COLO668 (cell line): ENCODE data around the gene GGCX.
A peak's percentile ranks its signal among the peaks of the same experiment; 100 is the strongest.
"Not testable (repeated sequence)": the region's sequence is repeated elsewhere in the genome, so short reads cannot be mapped to it uniquely, and the experiment has no call there.

Source experiments
- DNase-seq: peaks from one replicate; lab custom pipeline; 2025; ENCODE audit not compliant: unreplicated experiment; lab: John Stamatoyannopoulos, UW

GGCX gene

DNA sequence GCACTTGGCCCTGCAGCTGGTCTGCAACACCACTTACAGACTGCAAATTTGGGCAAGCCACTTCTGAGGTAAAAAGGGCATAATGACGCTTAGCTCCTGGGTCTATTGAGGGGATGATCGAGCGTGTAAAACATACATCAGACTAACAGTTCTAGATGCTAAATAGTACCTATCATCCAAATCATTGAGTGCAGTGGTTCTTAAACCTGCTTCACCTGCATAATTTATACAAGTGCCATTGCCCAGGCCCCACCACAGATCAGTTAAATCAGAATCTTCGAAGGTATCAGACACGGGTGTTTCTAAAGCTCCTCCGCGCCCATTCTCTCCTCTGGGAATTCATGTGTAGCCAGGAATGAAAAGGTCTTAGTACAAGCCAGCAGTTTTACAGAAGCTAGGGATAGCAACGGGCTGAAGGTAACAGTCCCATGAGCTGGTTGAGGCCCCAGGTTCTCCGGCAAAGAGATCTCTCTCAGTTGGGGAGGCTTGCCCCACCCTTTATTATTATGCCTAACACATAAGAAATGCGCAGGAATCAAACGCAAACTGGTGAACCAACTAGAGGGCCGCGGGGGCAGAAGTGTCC is 33.5 kb upstream of the GGCX start:
- DNase-seq = no peak

- no peak for DNase-seq
Observed at GRCh38 chr2:85593023-85593422, 31.7 kb upstream of the GGCX start.

- not testable (repeated sequence) for DNase-seq
Observed at GRCh38 chr2:85592299-85592698, 31.0 kb upstream of the GGCX start.

- no peak for DNase-seq
Observed at GRCh38 chr2:85591563-85591962, 30.3 kb upstream of the GGCX start.

- DNase-seq = no peak
Observed at GRCh38 chr2:85590950-85591349, 29.7 kb upstream of the GGCX start.

GRCh38 chr2:85589982-85590791 is 28.9 kb upstream of the GGCX start:
- DNase-seq = peak; percentile 29

DNA sequence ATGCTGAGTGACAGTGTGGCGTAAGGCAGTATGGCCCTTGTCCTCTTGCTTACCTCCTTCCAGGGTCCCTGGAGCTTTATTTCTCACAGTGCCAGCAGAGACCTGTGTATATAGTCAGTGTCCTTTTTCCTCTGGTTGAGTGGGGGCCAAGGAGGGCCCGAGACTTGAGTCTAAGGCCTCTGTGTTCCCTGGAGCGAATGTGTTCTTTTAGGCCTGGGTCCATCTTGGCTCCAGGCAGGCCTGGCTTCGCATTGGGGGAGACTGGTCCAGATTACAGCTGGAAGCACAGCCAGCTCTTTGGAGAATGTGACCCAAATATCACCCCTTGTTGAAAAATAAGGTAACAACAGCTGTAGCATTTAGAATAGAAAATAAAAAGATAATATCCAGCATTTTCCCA is 27.9 kb upstream of the GGCX start:
- DNase-seq = no peak

DNA sequence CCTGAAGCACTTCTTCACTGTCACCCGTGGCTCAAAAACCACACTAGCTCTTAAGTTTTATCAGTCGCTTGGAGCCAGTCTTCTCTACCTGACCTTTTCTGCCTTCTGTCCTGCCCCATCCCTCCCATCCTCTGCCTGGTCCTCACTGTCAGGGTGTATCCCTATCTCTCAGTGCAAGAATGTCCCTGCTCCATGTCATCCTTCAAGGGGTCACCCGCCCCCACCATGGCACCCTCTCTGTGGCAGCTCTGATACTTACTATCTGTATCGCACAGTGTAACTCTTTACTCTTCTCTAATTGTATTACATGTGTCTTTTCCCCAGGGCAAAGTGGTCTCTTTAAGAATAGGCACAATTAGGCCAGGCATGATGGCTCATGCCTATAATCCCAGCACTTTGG is 27.4 kb upstream of the GGCX start:
- DNase-seq = no peak

DNA sequence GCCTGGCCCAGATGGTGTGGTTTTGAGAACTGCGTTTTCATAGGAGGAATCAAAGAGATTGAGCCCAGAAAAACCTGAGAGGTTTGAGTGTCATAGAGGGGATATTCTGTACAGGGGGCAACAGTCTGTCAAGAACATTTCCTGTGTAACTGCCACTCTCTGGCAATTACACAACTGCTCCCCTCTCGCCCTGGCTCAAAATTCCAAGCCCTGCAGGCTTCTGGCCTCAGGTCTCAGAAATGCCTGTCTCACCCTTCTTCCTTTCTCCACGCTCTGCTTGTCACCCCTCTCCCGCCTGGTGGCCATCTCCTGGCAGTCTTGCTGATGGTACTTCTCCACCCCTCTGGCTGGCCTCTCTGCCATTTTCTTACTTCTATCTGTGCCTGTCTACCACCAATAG is 26.9 kb upstream of the GGCX start:
- DNase-seq = no peak

DNA sequence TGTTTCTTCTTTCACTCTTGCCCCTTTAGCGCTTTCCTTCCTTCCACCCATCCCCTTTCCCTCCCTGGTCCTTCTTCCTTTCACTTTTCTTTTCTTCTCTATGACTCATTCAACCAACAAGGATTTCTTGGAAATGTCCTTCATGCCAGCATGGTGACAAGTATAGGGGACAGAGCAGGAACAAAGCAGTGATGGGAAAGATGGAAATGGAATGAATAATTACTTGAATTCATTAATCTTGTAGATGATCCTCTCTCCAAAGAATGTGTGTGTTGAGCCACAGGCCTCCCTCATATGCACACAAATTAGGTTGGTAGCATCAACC is 24.4 kb upstream of the GGCX start:
- DNase-seq = no peak

- DNase-seq = no peak
Observed at GRCh38 chr2:85584857-85585780, 23.8 kb upstream of the GGCX start.

GRCh38 chr2:85584354-85584856 is 23.1 kb upstream of the GGCX start, which contains the start of gene VAMP5:
Gene VAMP5, plus strand, starts transcription at chr2:85584431. Its CDS starts 60 bp downstream, at chr2:85584491.
- no peak for DNase-seq

DNA sequence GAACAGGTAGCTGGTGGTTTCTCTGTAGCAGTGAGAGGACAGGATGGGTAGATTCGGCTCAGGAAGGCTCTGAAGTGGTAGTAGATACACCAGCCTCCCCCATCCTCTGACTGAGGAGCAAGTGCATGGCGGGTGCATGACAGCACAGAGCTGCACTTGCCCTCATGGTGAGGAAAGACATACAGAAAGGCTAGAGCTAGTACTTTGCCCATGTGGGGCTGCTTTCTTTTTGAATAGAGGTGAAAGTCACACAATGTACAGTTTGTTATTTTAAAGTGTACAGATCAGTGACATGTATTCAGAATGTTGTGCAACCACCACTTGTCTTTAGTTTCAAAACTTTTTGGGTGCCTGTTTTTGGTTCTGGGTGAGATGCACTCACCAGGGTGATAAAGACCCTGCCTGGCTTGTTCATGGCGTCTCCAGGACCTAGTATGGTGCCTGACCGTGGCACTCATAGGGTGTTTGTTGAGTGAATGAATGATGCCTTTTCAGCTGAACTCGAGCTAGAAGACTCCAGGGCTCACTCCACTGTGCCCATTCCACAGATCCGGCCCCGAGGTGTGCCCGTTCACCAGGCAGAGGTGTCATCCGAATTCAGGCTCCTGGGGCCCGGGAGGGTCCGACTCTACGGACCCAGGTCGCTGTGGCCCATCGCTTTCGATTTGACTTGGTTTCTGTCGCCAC is 22.5 kb upstream of the GGCX start:
- no peak for DNase-seq

GRCh38 chr2:85582492-85582891 is 21.2 kb upstream of the GGCX start:
- no peak for DNase-seq

GRCh38 chr2:85580206-85580605 is 18.9 kb upstream of the GGCX start:
- DNase-seq = no peak

GRCh38 chr2:85579266-85579935 is 18.1 kb upstream of the GGCX start:
- DNase-seq = no peak

GRCh38 chr2:85578243-85579180 is 17.2 kb upstream of the GGCX start:
- peak; percentile 21 for DNase-seq

DNA sequence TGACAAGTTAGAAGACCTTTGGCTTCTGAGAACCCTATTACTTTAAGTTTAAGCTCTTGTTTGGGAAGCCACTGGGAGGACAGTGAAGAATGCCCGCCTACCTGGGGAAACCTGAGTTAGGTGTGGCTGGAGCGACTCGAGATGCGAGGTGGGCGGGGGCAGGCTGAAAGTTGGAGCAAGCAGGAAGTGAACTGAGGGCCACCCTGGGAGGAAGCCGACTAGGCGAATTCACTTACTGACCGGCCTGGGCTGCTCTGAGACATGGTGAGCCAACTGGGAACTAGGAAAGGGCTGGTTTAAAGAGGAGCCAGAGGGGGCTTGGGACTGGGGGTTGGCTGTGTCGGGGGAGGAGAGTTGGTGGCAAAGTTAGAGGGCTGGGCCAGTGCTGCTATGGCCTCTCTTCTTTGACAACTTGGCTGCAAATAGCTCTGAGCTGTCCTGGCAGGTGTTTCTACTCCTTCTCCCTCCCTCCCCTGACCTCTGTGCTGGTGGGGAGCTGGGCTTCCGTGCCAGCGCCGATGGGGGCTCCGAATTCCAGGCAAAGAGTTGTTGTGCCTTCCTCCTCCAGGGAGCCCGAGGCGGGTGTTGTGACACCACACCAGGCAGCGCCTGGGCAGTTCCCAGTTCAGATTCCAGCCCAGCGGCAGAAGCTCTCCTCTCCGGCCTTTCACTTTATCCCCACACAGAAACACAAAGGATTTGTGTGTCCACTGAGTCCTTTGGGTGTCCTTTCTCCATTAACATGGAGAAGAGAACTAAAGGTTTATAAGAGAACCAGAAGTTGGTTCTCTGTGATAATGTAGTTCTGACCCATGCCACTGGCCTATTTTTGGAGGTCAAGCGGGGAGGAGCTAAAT is 16.3 kb upstream of the GGCX start, which contains the start of gene VAMP8:
VAMP8 (plus strand) TSS at position 201 of the 857 bp plus-strand sequence; CDS start at position 262, 61 bp downstream.
- DNase-seq = peak; percentile 63
